B cell (primary cell): ENCODE measurements around the gene PILRB. TPM values are rescaled to one million over a fixed set of nuclear protein-coding genes. Genes with fewer than 3 reads are reported as not detected.

Experiments used
- ATAC-seq: fragments of 200-7000 bp; cut with Tn5 transposase; one replicate; pipeline ENCODE4 v1.10.0; 2021; ENCODE audit warnings: low read depth, mild to moderate bottlenecking, moderate number of reproducible peaks, moderate library complexity
- CTCF ChIA-PET: fragments of 350-600 bp; sonication (Branson Sonifier 250); formaldehyde crosslinking; loops from one replicate; lab custom pipeline; 2021; ENCODE audit warnings: antibody characterized with exemption, inconsistent platforms; lab: Charles Lee
- POLR2A ChIA-PET: fragments of 350-600 bp; sonication (Branson Sonifier 250); formaldehyde crosslinking; loops from one replicate; lab custom pipeline; 2021; ENCODE audit warnings: antibody characterized with exemption; lab: Charles Lee
- DNase-seq: peaks from one replicate; pipeline ENCODE4 v3.0.0; 2013
- H2AFZ ChIP-seq: 2 replicates; pipeline ENCODE4 v1.6.1; 2012; ENCODE audit warnings: mild to moderate bottlenecking, low read depth, low read length; ENCODE audit not compliant: insufficient read depth, poor library complexity, severe bottlenecking
- H3K27ac ChIP-seq, 2 donors: 1 replicate in 1 of 2; 2 replicates in 1 of 2; pipeline ENCODE4 v1.5.1; 2012 to 2013; ENCODE audit warnings: low read length in 2 of 2, mild to moderate bottlenecking in 2 of 2, moderate library complexity in 1 of 2
- H3K27me3 ChIP-seq, 4 experiments: fragments of 200-600 bp in 1 of 4; sonication (generic) in 1 of 4; replicated peaks in 1 of 4; 1 replicate in 2 of 4; 2 replicates in 2 of 4; pipeline versions ENCODE4 v1.6.1 to v1.7.0; 2013 to 2016; ENCODE audit warnings: low read length in 3 of 4, mild to moderate bottlenecking in 2 of 4, mixed read lengths in 1 of 4, moderate library complexity in 1 of 4; ENCODE audit not compliant: insufficient read depth in 4 of 4, control insufficient read depth in 3 of 4; ENCODE audit errors: control extremely low read depth in 1 of 4
- H3K36me3 ChIP-seq, 2 experiments: replicated peaks in 1 of 2; 1 replicate in 1 of 2; 2 replicates in 1 of 2; pipeline versions ENCODE4 v1.6.1 to v1.7.1; 2013; ENCODE audit warnings: low read length in 1 of 2; ENCODE audit not compliant: insufficient read depth in 2 of 2, control insufficient read depth in 1 of 2; ENCODE audit errors: control extremely low read depth in 1 of 2, extremely low read depth in 1 of 2
- H3K4me1 ChIP-seq, 2 donors: fragments of 200-600 bp in 1 of 2; sonication (generic) in 1 of 2; 1 replicate in 1 of 2; 2 replicates in 1 of 2; pipeline versions ENCODE4 v1.5.1 to v1.6.1; 2013 to 2017; ENCODE audit warnings: low read length in 2 of 2; ENCODE audit not compliant: control insufficient read depth in 2 of 2, insufficient read depth in 2 of 2
- H3K4me2 ChIP-seq: replicated peaks from 2 replicates; pipeline ENCODE3; 2012; ENCODE audit warnings: mild to moderate bottlenecking, low read depth, low read length; ENCODE audit not compliant: poor library complexity, severe bottlenecking
- H3K4me3 ChIP-seq, 5 experiments: fragments of 200-600 bp in 1 of 5; sonication (generic) in 1 of 5; 1 replicate in 3 of 5; 2 replicates in 2 of 5; pipeline versions ENCODE4 v1.5.1 to v1.7.0; 2011 to 2016; ENCODE audit warnings: low read length in 4 of 5, mild to moderate bottlenecking in 4 of 5, low read depth in 2 of 5, control low read depth in 1 of 5, moderate library complexity in 1 of 5; ENCODE audit not compliant: insufficient read depth in 1 of 5; ENCODE audit errors: control extremely low read depth in 1 of 5, extremely low read depth in 1 of 5
- H3K79me2 ChIP-seq: fragments of 200-600 bp; sonication (generic); one replicate; pipeline ENCODE4 v1.6.0; 2016; ENCODE audit warnings: low read length; ENCODE audit not compliant: control insufficient read depth, insufficient read depth
- H3K9ac ChIP-seq: fragments of 200-600 bp; sonication (generic); 2 replicates; pipeline ENCODE4 v1.6.1; 2017; ENCODE audit warnings: mild to moderate bottlenecking, low read length, moderate library complexity
- H3K9me3 ChIP-seq, 3 donors: one replicate each; pipeline versions ENCODE4 v1.6.1 to v1.7.1; 2013; ENCODE audit warnings: low read length in 2 of 3; ENCODE audit not compliant: control insufficient read depth in 2 of 3, insufficient read depth in 1 of 3; ENCODE audit errors: control extremely low read depth in 1 of 3
- H4K20me1 ChIP-seq: 2 replicates; pipeline ENCODE4 v1.6.0; 2012; ENCODE audit warnings: mild to moderate bottlenecking, low read length; ENCODE audit not compliant: insufficient read depth, control insufficient read depth, poor library complexity, severe bottlenecking
- H3K27ac Mint-ChIP-seq: one replicate; pipeline ENCODE4 v1.8.0; 2021; ENCODE audit warnings: mixed read lengths
- H3K27me3 Mint-ChIP-seq: one replicate; pipeline ENCODE4 v1.8.0; 2021; ENCODE audit warnings: mixed read lengths
- H3K4me1 Mint-ChIP-seq: one replicate; pipeline ENCODE4 v1.8.0; 2021; ENCODE audit warnings: mixed read lengths
- H3K4me3 Mint-ChIP-seq: one replicate; pipeline ENCODE4 v1.8.0; 2021; ENCODE audit warnings: mixed read lengths
- H3K9me3 Mint-ChIP-seq: one replicate; pipeline ENCODE4 v1.8.0; 2022; ENCODE audit warnings: mixed read lengths; ENCODE audit not compliant: insufficient read depth
- CTCF ChIP-seq: fragments of 200-600 bp; IDR thresholded peaks from one replicate; pipeline ENCODE4 v1.8.0; 2022; ENCODE audit warnings: antibody characterized with exemption, mild to moderate bottlenecking
- EZH2 ChIP-seq: IDR thresholded peaks from 2 replicates; pipeline ENCODE4 v1.6.1; 2012; ENCODE audit warnings: borderline replicate concordance, low read depth, mild to moderate bottlenecking, moderate library complexity, low read length; ENCODE audit not compliant: insufficient read depth, poor library complexity, severe bottlenecking
- WGBS: methylation state at CpG from one replicate; pipeline ENCODE4 v1.1.5; 2013; ENCODE audit warnings: missing lambda C conversion rate; ENCODE audit not compliant: insufficient coverage; 5-methylcytosine and 5-hydroxymethylcytosine counted together
- intact Hi-C: fragments of 100-400 bp; cut with micrococcal nuclease; formaldehyde crosslinking; loops from one replicate; pipeline ENCODE4 v1.10.0; 2022
- polyA plus RNA-seq: library from polyadenylated mRNA; depleted of rRNA; stranded (reverse); fragments of >200 nt; gene quantifications from 2 replicates; pipeline ENCODE4 v1.2.3, GENCODE V29; 2012
- total RNA-seq, 2 donors: library from RNA; stranded (reverse); fragments of 120-200 nt in 1 of 2; gene quantifications; 1 replicate in 1 of 2; 2 replicates in 1 of 2; pipeline versions ENCODE4 v1.2.3 to v1.2.4, GENCODE V29; 2013 to 2022

Gene PILRB
- total and polyA plus RNA-seq, 2 donors (not counting 1 experiment from before 2014, with no cell fraction given), result 162 to 391 TPM

GRCh38 chr7:100401811-100402210 lies 43.9 kb downstream of the PILRB start:
- TF ChIP-seq CTCF (no peak), EZH2 (no peak)

GRCh38 chr7:100402241-100402640 lies 44.3 kb downstream of the PILRB start:
- ChIA-PET CTCF (interaction anchor here (1.2 to 2.2 kb wide), 2 partner anchors 43 to 269 kb away, joined by 4 to 6 read pairs; no protein-coding TSS in a partner anchor), POLR2A (interaction anchor here (0.6 kb wide), 1 partner anchor 43 kb away, joined by 3 read pairs; no protein-coding TSS in a partner anchor)
- Mint-ChIP-seq H3K27ac (no peak overlapping the region), H3K4me3 (no peak overlapping the region), H3K27me3 (no peaks in the 10 kb centered on the region), H3K9me3 (no peaks in the 10 kb centered on the region), H3K4me1 (peaks cover 18% of the 10 kb centered on the region)
- Histone ChIP-seq H2AFZ (no peak overlapping the region), H3K4me3 (no peak overlapping the region), H4K20me1 (no peaks in the 10 kb centered on the region), H3K27me3 (no peaks in the 10 kb centered on the region), H3K9ac (no peak overlapping the region), H3K79me2 (no peaks in the 10 kb centered on the region), H3K4me1 (peaks cover 6 to 15% of the 10 kb centered on the region in 2 donors), H3K9me3 (no peaks in the 10 kb centered on the region), H3K4me2 (no peak overlapping the region), H3K36me3 (peaks cover 0 to 15% of the 10 kb centered on the region in 2 experiments), H3K27ac (no peak overlapping the region)
- ATAC-seq (no peak), DNase-seq (no peak)
- 94% methylated on average over 2 of the region's 2 CpGs for WGBS
- intact Hi-C loops, result no loop called here
- TF ChIP-seq EZH2 (no peak), CTCF (no peak)

More at GRCh38 chr7:100401811-100402210, 43.9 kb downstream of the PILRB start:
- POLR2A ChIA-PET, result no interaction called here
- Histone ChIP-seq H3K36me3 (peaks cover 0 to 15% of the 10 kb centered on the region in 2 experiments), H3K9ac (no peak overlapping the region), H4K20me1 (no peaks in the 10 kb centered on the region), H3K79me2 (no peaks in the 10 kb centered on the region), H3K9me3 (no peaks in the 10 kb centered on the region), H2AFZ (no peak overlapping the region), H3K27me3 (no peaks in the 10 kb centered on the region), H3K4me1 (peaks cover 9 to 17% of the 10 kb centered on the region in 2 donors), H3K4me3 (no peak overlapping the region), H3K27ac (no peak overlapping the region), H3K4me2 (no peak overlapping the region)
- ATAC-seq, result no peak
- CTCF ChIA-PET, result interaction anchor here (0.8 to 2.2 kb wide), 4 partner anchors 25 to 269 kb away, joined by 3 to 6 read pairs (median 4); no protein-coding TSS in a partner anchor
- H3K9me3 Mint-ChIP-seq, result no peaks in the 10 kb centered on the region
- H3K4me1 Mint-ChIP-seq, result peaks cover 20% of the 10 kb centered on the region
- intact Hi-C loops, result no loop called here
- no peak overlapping the region for H3K27ac Mint-ChIP-seq
- no peaks in the 10 kb centered on the region for H3K27me3 Mint-ChIP-seq
- DNase-seq, result no peak
- no peak overlapping the region for H3K4me3 Mint-ChIP-seq
- WGBS, result 94% methylated on average over 5 of the region's 5 CpGs
